NCI-H1048 (cell line): ENCODE measurements around the gene PLPP7.
"Not testable (repeated sequence)": the region's sequence is repeated elsewhere in the genome, so short reads cannot be mapped to it uniquely, and the experiment has no call there.

ENCODE experiments used
- DNase-seq: peaks from one replicate; lab custom pipeline; 2025; lab: John Stamatoyannopoulos, UW

Gene PLPP7

GRCh38 chr9:131330814-131331600 lies 41.5 kb downstream of the PLPP7 start:
- no peak for DNase-seq

GRCh38 chr9:131331996-131332395 lies 42.5 kb downstream of the PLPP7 start:
- not testable (repeated sequence) for DNase-seq

GRCh38 chr9:131333771-131334628 lies 44.5 kb downstream of the PLPP7 start:
- DNase-seq, result no peak

GRCh38 chr9:131334629-131335367 lies 45.3 kb downstream of the PLPP7 start:
- DNase-seq, result no peak

GRCh38 chr9:131335368-131335755 lies 45.8 kb downstream of the PLPP7 start:
- no peak for DNase-seq

- DNase-seq, result no peak
Observed at GRCh38 chr9:131337131-131337848, 47.8 kb downstream of the PLPP7 start.

- DNase-seq, result not testable (repeated sequence)
Observed at GRCh38 chr9:131339212-131339611, 49.7 kb downstream of the PLPP7 start.

GRCh38 chr9:131344931-131345535 lies 55.5 kb downstream of the PLPP7 start:
- not testable (repeated sequence) for DNase-seq

GRCh38 chr9:131346559-131346958 lies 57.0 kb downstream of the PLPP7 start:
- DNase-seq, result no peak

- no peak for DNase-seq
Observed at GRCh38 chr9:131347376-131348020, 58.0 kb downstream of the PLPP7 start.

GRCh38 chr9:131348631-131349521 lies 59.4 kb downstream of the PLPP7 start:
- DNase-seq, result no peak

- no peak for DNase-seq
Observed at GRCh38 chr9:131349522-131349880, 60.0 kb downstream of the PLPP7 start.

GRCh38 chr9:131349881-131350563 lies 60.5 kb downstream of the PLPP7 start:
- peak; percentile 59 for DNase-seq

GRCh38 chr9:131356479-131356878 lies 67.0 kb downstream of the PLPP7 start:
- not testable (repeated sequence) for DNase-seq

- DNase-seq, result no peak
Observed at GRCh38 chr9:131358556-131358955, 69.0 kb downstream of the PLPP7 start.
